Activated CD8-positive, alpha-beta T cell treated with anti-CD3 and anti-CD28 coated beads for 36 hours (primary cell): ENCODE results near the gene HTRA3. TPM values are rescaled to one million over a fixed set of nuclear protein-coding genes. Genes with fewer than 3 reads are reported as not detected.

Experiments
- ATAC-seq: fragments of 200-7000 bp; cut with Tn5 transposase; one replicate; pipeline ENCODE4 v1.10.0; 2021; ENCODE audit warnings: mild to moderate bottlenecking, moderate library complexity
- CTCF ChIA-PET: fragments of 350-600 bp; sonication (Branson Sonifier 250); formaldehyde crosslinking; loops from one replicate; lab custom pipeline; 2021; ENCODE audit warnings: antibody characterized with exemption; lab: Charles Lee
- POLR2A ChIA-PET: fragments of 350-600 bp; sonication (Branson Sonifier 250); formaldehyde crosslinking; loops from one replicate; lab custom pipeline; 2021; ENCODE audit warnings: antibody characterized with exemption; lab: Charles Lee
- DNase-seq: peaks from one replicate; pipeline ENCODE4 v3.0.0-alpha.2; 2020
- H3K27ac Mint-ChIP-seq: one replicate; pipeline ENCODE4 v1.8.0; 2021; ENCODE audit warnings: mild to moderate bottlenecking, mixed read lengths
- H3K27me3 Mint-ChIP-seq: one replicate; pipeline ENCODE4 v1.8.0; 2021; ENCODE audit warnings: mixed read lengths
- H3K36me3 Mint-ChIP-seq: one replicate; pipeline ENCODE4 v1.8.0; 2021; ENCODE audit warnings: low read depth, mixed read lengths
- H3K4me1 Mint-ChIP-seq: one replicate; pipeline ENCODE4 v1.8.0; 2021; ENCODE audit warnings: low read depth, mixed read lengths
- H3K4me3 Mint-ChIP-seq: one replicate; pipeline ENCODE4 v1.8.0; 2021; ENCODE audit warnings: mild to moderate bottlenecking, moderate library complexity, mixed read lengths
- H3K9me3 Mint-ChIP-seq: one replicate; pipeline ENCODE4 v1.8.0; 2021; ENCODE audit warnings: mixed read lengths
- intact Hi-C: fragments of 100-400 bp; cut with micrococcal nuclease; formaldehyde crosslinking; loops from one replicate; pipeline ENCODE4 v1.10.0; 2022
- total RNA-seq, 2 experiments: library from RNA; stranded (reverse); gene quantifications; one replicate each; pipeline ENCODE4 v1.2.3, GENCODE V29; 2021
- TF ChIP-seq, protein P1 (sequence below): fragments of 200-600 bp; IDR thresholded peaks from one replicate; pipeline ENCODE4 v1.8.0; 2022; ENCODE audit warnings: antibody characterized with exemption, mild to moderate bottlenecking

HTRA3 gene
- total RNA-seq, 2 experiments from 2014 or later, result 0.11 TPM; not detected in 1

- Mint-ChIP-seq H3K36me3 (no peaks in the 10 kb centered on the region), H3K27ac (no peak overlapping the region), H3K4me3 (no peak overlapping the region), H3K9me3 (no peaks in the 10 kb centered on the region), H3K27me3 (no peaks in the 10 kb centered on the region), H3K4me1 (no peaks in the 10 kb centered on the region)
- intact Hi-C loops, result no loop called here
- ChIA-PET CTCF (no interaction called here), POLR2A (no interaction called here)
- ATAC-seq (no peak), DNase-seq (no peak)
- TF ChIP-seq, protein P1, sequence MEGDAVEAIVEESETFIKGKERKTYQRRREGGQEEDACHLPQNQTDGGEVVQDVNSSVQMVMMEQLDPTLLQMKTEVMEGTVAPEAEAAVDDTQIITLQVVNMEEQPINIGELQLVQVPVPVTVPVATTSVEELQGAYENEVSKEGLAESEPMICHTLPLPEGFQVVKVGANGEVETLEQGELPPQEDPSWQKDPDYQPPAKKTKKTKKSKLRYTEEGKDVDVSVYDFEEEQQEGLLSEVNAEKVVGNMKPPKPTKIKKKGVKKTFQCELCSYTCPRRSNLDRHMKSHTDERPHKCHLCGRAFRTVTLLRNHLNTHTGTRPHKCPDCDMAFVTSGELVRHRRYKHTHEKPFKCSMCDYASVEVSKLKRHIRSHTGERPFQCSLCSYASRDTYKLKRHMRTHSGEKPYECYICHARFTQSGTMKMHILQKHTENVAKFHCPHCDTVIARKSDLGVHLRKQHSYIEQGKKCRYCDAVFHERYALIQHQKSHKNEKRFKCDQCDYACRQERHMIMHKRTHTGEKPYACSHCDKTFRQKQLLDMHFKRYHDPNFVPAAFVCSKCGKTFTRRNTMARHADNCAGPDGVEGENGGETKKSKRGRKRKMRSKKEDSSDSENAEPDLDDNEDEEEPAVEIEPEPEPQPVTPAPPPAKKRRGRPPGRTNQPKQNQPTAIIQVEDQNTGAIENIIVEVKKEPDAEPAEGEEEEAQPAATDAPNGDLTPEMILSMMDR, result no peak
Measured at GRCh38 chr4:8283161-8283560, 13.6 kb downstream of the HTRA3 start.

DNA sequence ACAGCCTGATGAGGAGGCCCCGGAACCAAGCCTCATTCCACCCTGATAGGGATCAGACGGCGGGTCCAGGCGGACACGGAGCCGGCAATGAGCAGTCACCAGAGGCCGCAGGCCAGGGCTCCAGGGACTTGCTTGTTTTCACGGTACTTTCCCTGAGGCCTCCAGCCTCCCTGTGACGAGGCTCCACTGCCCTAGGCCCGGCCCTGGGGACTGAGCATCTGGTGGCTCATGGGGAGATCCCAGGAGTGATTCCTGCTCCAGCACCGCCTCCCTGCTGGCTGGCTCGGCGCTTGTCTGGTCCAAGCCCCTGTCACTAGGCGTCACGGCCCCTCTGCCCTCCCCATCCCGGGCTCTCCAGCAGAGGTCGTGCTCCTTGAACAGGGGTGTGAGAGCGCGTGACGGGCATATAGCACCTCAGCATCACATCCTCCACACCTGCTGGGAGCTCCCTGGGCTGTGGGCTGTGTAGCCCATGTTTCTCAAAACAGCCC is 14.1 kb downstream of the HTRA3 start:
- H3K9me3 Mint-ChIP-seq, result no peaks in the 10 kb centered on the region
- DNase-seq (no peak), ATAC-seq (no peak)
- no peaks in the 10 kb centered on the region for H3K4me1 Mint-ChIP-seq
- ChIA-PET POLR2A (no interaction called here), CTCF (no interaction called here)
- H3K4me3 Mint-ChIP-seq, result no peak overlapping the region
- TF ChIP-seq, protein P1, result no peak
- intact Hi-C loops, result no loop called here
- no peaks in the 10 kb centered on the region for H3K27me3 Mint-ChIP-seq
- H3K27ac Mint-ChIP-seq, result no peak overlapping the region
- H3K36me3 Mint-ChIP-seq, result no peaks in the 10 kb centered on the region

DNA sequence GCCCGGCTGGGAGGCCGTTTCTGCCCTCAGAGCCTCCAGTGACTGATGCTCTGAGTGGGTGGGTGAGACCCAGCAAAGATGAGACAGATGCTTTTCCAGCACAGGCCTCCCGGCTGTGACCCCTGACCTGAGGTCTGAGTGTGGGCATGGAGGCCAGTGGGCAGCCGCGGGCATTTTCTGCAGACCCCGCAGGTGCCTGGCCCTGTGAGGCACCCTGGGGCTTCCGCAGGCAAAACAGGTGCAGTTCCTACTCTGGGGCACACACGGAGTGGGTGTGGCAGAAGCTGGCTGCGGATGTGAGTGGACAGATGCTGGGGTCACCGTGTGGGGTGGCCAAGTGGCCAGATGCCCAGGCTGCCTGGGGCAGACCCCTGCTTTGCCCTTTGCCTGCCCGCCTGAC is 14.8 kb downstream of the HTRA3 start:
- no peaks in the 10 kb centered on the region for H3K9me3 Mint-ChIP-seq
- H3K4me3 Mint-ChIP-seq, result no peak overlapping the region
- ChIA-PET CTCF (no interaction called here), POLR2A (no interaction called here)
- DNase-seq, result no peak
- TF ChIP-seq, protein P1, result no peak
- H3K27me3 Mint-ChIP-seq, result no peaks in the 10 kb centered on the region
- no peaks in the 10 kb centered on the region for H3K36me3 Mint-ChIP-seq
- no peak for ATAC-seq
- intact Hi-C loops, result no loop called here
- H3K4me1 Mint-ChIP-seq, result no peaks in the 10 kb centered on the region
- no peak overlapping the region for H3K27ac Mint-ChIP-seq

GRCh38 chr4:8285143-8285975 is 15.8 kb downstream of the HTRA3 start:
- Mint-ChIP-seq H3K36me3 (no peaks in the 10 kb centered on the region), H3K27ac (no peak overlapping the region), H3K27me3 (no peaks in the 10 kb centered on the region), H3K4me3 (no peak overlapping the region), H3K9me3 (no peaks in the 10 kb centered on the region), H3K4me1 (no peaks in the 10 kb centered on the region)
- ATAC-seq (no peak), DNase-seq (no peak)
- POLR2A ChIA-PET, result no interaction called here
- intact Hi-C loops, result no loop called here
- TF ChIP-seq, protein P1, result no peak
- CTCF ChIA-PET, result no interaction called here

- H3K27me3 Mint-ChIP-seq, result no peaks in the 10 kb centered on the region
- ChIA-PET POLR2A (no interaction called here), CTCF (no interaction called here)
- no peaks in the 10 kb centered on the region for H3K4me1 Mint-ChIP-seq
- H3K27ac Mint-ChIP-seq, result no peak overlapping the region
- no peaks in the 10 kb centered on the region for H3K36me3 Mint-ChIP-seq
- intact Hi-C loops, result no loop called here
- H3K4me3 Mint-ChIP-seq, result no peak overlapping the region
- ATAC-seq (no peak), DNase-seq (no peak)
- TF ChIP-seq, protein P1, result no peak
- H3K9me3 Mint-ChIP-seq, result no peaks in the 10 kb centered on the region
Measured at GRCh38 chr4:8285976-8286718, 16.6 kb downstream of the HTRA3 start.
